Progenitor cell of endocrine pancreas (in vitro differentiated cells): ENCODE data around the gene NT5C3B. TPM values are rescaled to one million over a fixed set of nuclear protein-coding genes. Genes with fewer than 3 reads are reported as not detected.
"Not testable (repeated sequence)": the region's sequence is repeated elsewhere in the genome, so short reads cannot be mapped to it uniquely, and the experiment has no call there.

Experiments used
- DNase-seq: peaks from one replicate; pipeline ENCODE4 v3.0.0; 2021; ENCODE audit warnings: low spot score; ENCODE audit not compliant: unreplicated experiment
- H3K27ac Mint-ChIP-seq: 2 replicates; pipeline ENCODE4 v1.8.0; 2021; ENCODE audit warnings: mild to moderate bottlenecking, moderate library complexity, mixed read lengths
- H3K27me3 Mint-ChIP-seq: 2 replicates; pipeline ENCODE4 v1.8.0; 2021; ENCODE audit warnings: mixed read lengths
- H3K36me3 Mint-ChIP-seq: 2 replicates; pipeline ENCODE4 v1.8.0; 2022; ENCODE audit warnings: mixed read lengths; ENCODE audit not compliant: insufficient read depth
- H3K4me1 Mint-ChIP-seq: 2 replicates; pipeline ENCODE4 v1.8.0; 2021; ENCODE audit warnings: low read depth, mixed read lengths
- H3K4me3 Mint-ChIP-seq: 2 replicates; pipeline ENCODE4 v1.8.0; 2021; ENCODE audit warnings: low read depth, mild to moderate bottlenecking, moderate library complexity, mixed read lengths
- H3K9me3 Mint-ChIP-seq: 2 replicates; pipeline ENCODE4 v1.8.0; 2021; ENCODE audit warnings: low read depth, mixed read lengths
- total RNA-seq: library from RNA; stranded (reverse); gene quantifications from 2 replicates; pipeline ENCODE4 v1.2.1, GENCODE V29; 2021
- TF ChIP-seq, protein P1 (sequence below): fragments of 200-600 bp; sonication (generic); IDR thresholded peaks from one replicate; pipeline ENCODE4 v1.5.0; 2021; ENCODE audit warnings: antibody characterized with exemption, mild to moderate bottlenecking; ENCODE audit not compliant: unreplicated experiment

Gene NT5C3B
- total RNA-seq, 1 donor from 2014 or later: 115 TPM

DNA sequence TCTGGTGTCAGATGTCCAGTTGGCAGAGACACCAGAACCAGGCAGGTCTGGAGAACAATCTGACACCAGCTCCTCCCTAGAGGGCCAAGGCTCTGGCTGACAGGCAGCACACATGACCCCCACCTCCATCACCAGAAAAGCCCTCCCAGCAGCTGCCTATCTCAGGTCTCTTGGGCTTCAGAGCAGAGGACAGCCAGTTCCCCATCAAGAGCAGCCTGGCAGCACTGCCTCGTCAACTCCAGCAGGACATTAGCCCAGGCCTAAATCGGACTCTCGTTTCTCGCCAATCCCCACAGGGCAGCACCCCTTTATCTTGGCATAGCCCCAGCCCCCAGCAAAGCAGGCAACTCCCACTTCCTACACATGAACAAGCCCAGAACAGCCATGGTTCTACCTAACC, 53.9 kb downstream of the NT5C3B start:
- H3K27ac Mint-ChIP-seq: peak overlapping the region; percentile 53
- H3K4me1 Mint-ChIP-seq: peaks cover 31% of the 10 kb centered on the region
- DNase-seq: no peak
- no peaks in the 10 kb centered on the region for H3K9me3 Mint-ChIP-seq
- TF ChIP-seq, protein P1, sequence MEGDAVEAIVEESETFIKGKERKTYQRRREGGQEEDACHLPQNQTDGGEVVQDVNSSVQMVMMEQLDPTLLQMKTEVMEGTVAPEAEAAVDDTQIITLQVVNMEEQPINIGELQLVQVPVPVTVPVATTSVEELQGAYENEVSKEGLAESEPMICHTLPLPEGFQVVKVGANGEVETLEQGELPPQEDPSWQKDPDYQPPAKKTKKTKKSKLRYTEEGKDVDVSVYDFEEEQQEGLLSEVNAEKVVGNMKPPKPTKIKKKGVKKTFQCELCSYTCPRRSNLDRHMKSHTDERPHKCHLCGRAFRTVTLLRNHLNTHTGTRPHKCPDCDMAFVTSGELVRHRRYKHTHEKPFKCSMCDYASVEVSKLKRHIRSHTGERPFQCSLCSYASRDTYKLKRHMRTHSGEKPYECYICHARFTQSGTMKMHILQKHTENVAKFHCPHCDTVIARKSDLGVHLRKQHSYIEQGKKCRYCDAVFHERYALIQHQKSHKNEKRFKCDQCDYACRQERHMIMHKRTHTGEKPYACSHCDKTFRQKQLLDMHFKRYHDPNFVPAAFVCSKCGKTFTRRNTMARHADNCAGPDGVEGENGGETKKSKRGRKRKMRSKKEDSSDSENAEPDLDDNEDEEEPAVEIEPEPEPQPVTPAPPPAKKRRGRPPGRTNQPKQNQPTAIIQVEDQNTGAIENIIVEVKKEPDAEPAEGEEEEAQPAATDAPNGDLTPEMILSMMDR: no peak
- peak overlapping the region; percentile 6 for H3K4me3 Mint-ChIP-seq
- no peaks in the 10 kb centered on the region for H3K27me3 Mint-ChIP-seq
- H3K36me3 Mint-ChIP-seq: peaks cover 4% of the 10 kb centered on the region

DNA sequence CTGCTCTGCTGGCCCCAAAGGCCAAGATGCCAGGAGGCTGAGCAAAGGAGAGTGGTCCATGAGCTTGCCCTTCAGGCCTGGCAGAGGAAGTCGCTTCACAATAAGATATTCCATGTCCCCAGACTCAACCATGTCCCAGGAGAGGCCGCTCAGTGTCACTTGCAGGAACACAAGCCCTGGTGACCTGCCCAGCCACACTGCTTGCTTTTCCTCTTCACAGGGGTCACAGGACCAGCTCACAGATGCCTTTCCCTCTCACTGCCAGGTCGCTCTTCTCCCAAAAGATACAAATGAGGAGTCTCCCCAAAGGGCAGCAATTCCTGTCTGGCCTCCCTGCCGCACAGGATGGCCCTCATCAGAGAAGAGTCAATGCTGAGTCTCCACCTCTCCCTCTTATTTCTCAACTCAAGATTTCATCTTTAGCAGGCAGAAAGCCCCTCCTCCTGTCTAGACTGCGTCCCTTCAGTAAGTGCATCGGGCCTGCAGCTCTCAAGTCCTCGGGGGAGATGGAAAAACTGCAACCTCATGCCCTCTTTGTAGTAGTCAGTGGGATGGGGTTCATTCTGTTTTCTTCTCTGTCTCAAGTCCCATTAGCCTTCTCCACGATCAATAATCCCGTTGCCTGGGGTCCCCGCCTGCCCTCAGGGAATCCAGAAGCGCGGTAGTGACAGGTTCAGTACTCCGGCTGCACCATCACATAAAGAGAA, 54.5 kb downstream of the NT5C3B start:
- DNase-seq: no peak
- Mint-ChIP-seq H3K27ac (peak overlapping the region; percentile 53), H3K4me1 (peaks cover 29% of the 10 kb centered on the region), H3K27me3 (no peaks in the 10 kb centered on the region), H3K9me3 (no peaks in the 10 kb centered on the region), H3K36me3 (peaks cover 4% of the 10 kb centered on the region), H3K4me3 (no peak overlapping the region)
- TF ChIP-seq, protein P1: no peak

DNA sequence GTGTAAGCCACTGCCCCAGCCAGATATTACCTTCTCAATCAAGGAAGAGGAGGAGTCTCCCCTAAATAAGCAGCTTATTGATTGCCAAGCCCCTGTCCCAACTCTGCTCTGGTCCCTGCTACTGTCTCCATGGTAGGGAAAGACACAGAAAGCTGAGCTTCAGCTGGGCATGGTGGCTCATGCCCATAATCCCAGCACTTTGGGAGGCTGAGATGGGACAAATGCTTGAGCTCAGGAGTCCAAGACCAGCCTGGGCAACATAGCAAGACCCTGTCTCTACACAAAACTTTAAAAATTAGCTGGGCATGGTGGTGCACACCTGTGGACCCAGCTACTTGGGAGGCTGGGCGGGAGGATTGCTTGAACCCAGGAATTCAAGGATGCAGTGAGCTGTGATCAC, 56.1 kb downstream of the NT5C3B start:
- Mint-ChIP-seq H3K27ac (no peak overlapping the region), H3K4me3 (no peak overlapping the region), H3K27me3 (no peaks in the 10 kb centered on the region), H3K4me1 (peaks cover 27% of the 10 kb centered on the region), H3K9me3 (no peaks in the 10 kb centered on the region), H3K36me3 (peaks cover 4% of the 10 kb centered on the region)
- TF ChIP-seq, protein P1: no peak
- DNase-seq: no peak

DNA sequence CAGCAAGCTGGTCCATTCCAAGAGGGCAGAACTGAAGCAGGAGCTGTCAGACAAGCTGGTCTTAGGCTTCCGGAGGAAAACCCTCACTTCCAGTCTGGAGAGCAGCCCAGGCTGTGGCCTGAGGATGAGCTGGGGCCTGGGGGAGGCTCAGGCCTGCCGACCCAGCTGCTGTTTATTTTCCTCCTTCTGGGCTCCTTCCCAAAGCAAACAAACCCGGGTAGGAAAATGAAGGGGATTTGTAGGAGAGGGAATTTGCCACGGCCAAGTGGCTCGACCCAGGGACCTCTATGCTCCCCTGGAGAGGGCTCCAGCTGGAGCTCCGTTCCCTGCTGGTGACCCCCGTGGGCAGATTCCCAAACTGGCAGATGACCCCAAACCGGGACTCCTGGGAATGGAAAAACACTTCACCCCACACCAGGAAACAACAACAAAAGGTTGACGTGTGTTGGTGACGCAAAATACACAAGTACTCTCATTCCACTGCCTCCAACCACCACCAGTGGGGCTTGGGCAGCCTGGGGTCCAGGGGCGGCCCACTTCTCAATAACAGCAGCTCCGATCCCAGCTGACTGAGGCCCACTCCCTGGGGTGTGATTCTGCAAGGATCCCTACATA, 58.4 kb downstream of the NT5C3B start:
- peaks cover 3% of the 10 kb centered on the region for H3K36me3 Mint-ChIP-seq
- H3K4me1 Mint-ChIP-seq: peaks cover 32% of the 10 kb centered on the region
- no peak overlapping the region for H3K4me3 Mint-ChIP-seq
- DNase-seq: no peak
- H3K27me3 Mint-ChIP-seq: no peaks in the 10 kb centered on the region
- TF ChIP-seq, protein P1: no peak
- peak overlapping the region; percentile 80 for H3K27ac Mint-ChIP-seq
- no peaks in the 10 kb centered on the region for H3K9me3 Mint-ChIP-seq

DNA sequence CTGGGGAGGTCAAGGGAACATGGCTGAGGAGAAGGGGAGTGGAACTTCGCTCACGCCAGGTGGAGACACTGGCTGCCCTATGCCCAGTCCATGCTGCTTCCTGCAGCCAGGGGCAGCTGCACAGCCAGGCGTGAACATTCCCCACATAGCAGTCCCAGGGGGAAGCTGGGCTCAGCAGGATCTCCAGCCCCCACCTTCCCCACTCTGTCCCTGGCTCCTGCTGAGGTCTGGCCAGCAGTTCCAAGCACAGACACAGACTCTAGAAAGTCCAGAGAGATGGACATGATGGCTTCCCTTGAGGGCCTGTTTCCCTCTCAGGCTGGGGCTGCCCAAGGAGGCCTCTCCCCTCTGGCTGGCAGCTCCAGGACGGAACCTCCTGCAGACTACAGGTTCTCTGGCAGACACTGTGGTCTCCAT, 58.9 kb downstream of the NT5C3B start:
- Mint-ChIP-seq H3K4me1 (peaks cover 32% of the 10 kb centered on the region), H3K9me3 (no peaks in the 10 kb centered on the region), H3K27ac (peak overlapping the region; percentile 80), H3K36me3 (peaks cover 3% of the 10 kb centered on the region), H3K27me3 (no peaks in the 10 kb centered on the region), H3K4me3 (no peak overlapping the region)
- DNase-seq: no peak
- TF ChIP-seq, protein P1: no peak

DNA sequence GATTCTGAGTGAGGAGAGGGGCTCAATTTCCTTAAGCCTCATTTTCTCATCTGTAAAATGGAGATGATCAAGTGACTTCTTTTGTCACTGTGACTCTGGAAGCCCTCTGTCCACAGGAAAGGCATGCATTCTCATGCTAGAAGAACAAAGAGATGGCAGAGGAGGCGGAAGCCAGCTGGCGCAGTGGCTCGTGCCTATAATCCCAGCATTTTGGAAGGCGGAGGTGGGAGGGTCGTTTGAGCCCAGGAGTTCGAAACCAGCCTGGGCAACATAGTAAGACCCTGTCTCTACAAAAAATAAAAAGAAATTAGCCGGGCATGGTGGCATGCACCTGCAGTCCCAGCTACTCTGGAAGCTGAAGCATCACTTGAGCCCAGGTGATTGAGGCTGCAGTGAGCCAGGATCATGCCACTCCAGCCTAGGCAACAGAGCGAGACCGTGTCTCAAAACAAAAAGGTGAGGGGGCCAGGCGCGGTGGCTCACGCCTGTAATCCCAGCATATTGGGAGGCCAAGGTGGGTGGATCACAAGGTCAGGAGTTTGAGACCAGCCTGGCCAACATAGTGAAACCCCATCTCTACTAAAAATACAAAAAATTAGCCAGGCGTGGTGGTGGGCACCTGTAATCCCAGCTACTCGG, 59.7 kb downstream of the NT5C3B start:
- not testable (repeated sequence) for H3K9me3 Mint-ChIP-seq, DNase-seq, H3K27me3 Mint-ChIP-seq, H3K36me3 Mint-ChIP-seq, H3K4me3 Mint-ChIP-seq
- H3K4me1 Mint-ChIP-seq: peaks cover 24% of the 10 kb centered on the region
- peak overlapping the region; percentile 71 for H3K27ac Mint-ChIP-seq
